ENCODE results near the gene STEAP1B. TPM values are rescaled to one million over a fixed set of nuclear protein-coding genes. Genes with fewer than 3 reads are reported as not detected.

The STEAP1B gene
- polyA plus RNA-seq, 1 of the 3 experiments (the other 2 are of a cell fraction): 14.7 TPM

DNA sequence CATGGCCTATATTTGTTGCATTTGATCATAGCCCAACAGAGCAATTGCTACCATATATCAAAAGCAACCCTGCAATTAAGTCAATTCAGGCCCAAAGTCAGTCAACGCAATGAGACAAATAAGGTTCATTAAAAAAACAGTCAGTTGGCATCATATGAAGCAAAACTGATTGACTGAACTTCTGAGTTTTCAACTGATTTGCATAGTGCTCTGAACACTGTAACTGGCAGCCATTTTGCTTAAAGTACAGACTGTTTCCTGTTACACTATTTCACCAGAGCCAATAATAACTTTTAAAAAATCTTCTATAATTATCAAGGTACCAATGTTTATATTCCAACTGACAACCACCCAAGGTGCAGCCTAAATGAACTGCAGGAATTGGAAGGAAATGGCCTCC, 74.6 kb downstream of the STEAP1B start:
- H3K4me1 ChIP-seq (ENCODE audit: control insufficient read depth in 1 of 2, insufficient read depth in 2 of 2, low read depth in 1 of 2, low read length in 1 of 2): no peaks in the 10 kb centered on the region
- no peak overlapping the region for H3K27ac ChIP-seq (ENCODE audit: low read depth in 2 of 2, low read length in 1 of 2)
- no peaks in the 10 kb centered on the region for H3K9me3 ChIP-seq
- no peak overlapping the region for H3K9ac ChIP-seq
- 83% methylated on average over 1 of the region's 1 CpG for WGBS (ENCODE audit: low lambda C conversion rate)
- DNase-seq: no peak
- H4K20me1 ChIP-seq (ENCODE audit: insufficient read depth): no peaks in the 10 kb centered on the region
- TF ChIP-seq TAF1 (IDR thresholded peaks at IDR 0.05; ENCODE audit: borderline replicate concordance, low read depth, low read length): no peak
- no peak for TF ChIP-seq GATA2 (CRISPR knock-in tag; IDR thresholded peaks at IDR 0.05)
- no peak for TF ChIP-seq CHD2 (IDR thresholded peaks at IDR 0.05; ENCODE audit: low read length, partially characterized antibody)
- no peak for TF ChIP-seq ELF1 (IDR thresholded peaks at IDR 0.05)
- TF ChIP-seq MXI1 (IDR thresholded peaks at IDR 0.05; ENCODE audit: low read depth, low read length): no peak
- no peak for TF ChIP-seq SMC3 (IDR thresholded peaks at IDR 0.05; ENCODE audit: low read depth, low read length)
- no peak for TF ChIP-seq POLR2AphosphoS5 (IDR thresholded peaks at IDR 0.05; ENCODE audit: low read depth, low read length)
- no peak for TF ChIP-seq JUND (IDR thresholded peaks at IDR 0.05)
- TF ChIP-seq TEAD4 (IDR thresholded peaks at IDR 0.05; ENCODE audit: borderline replicate concordance, insufficient read depth): no peak
- TF ChIP-seq, protein P1, sequence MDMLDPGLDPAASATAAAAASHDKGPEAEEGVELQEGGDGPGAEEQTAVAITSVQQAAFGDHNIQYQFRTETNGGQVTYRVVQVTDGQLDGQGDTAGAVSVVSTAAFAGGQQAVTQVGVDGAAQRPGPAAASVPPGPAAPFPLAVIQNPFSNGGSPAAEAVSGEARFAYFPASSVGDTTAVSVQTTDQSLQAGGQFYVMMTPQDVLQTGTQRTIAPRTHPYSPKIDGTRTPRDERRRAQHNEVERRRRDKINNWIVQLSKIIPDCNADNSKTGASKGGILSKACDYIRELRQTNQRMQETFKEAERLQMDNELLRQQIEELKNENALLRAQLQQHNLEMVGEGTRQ (IDR thresholded peaks at IDR 0.05; ENCODE audit: borderline replicate concordance, low read depth, low read length): no peak
- no peaks in the 10 kb centered on the region for H3K36me3 ChIP-seq (replicated peaks in 1 of 2; ENCODE audit: control insufficient read depth in 1 of 2, insufficient read depth in 2 of 2, low read length in 1 of 2)
- ChIA-PET POLR2A (no interaction called here), CTCF (no interaction called here)
- H2AFZ ChIP-seq (ENCODE audit: low read depth): no peak overlapping the region
- no peaks in the 10 kb centered on the region for H3K79me2 ChIP-seq (ENCODE audit: insufficient read depth)
- H3K4me2 ChIP-seq: no peak overlapping the region
- no peak overlapping the region for H3K4me3 ChIP-seq (ENCODE audit: low read depth in 2 of 2, low read length in 1 of 2)
- H3F3A ChIP-seq (replicated peaks; ENCODE audit: insufficient read depth): no peaks in the 10 kb centered on the region
- H3K27me3 ChIP-seq (ENCODE audit: insufficient read depth): no peaks in the 10 kb centered on the region
- H3K9me2 ChIP-seq: no peaks in the 10 kb centered on the region

DNA sequence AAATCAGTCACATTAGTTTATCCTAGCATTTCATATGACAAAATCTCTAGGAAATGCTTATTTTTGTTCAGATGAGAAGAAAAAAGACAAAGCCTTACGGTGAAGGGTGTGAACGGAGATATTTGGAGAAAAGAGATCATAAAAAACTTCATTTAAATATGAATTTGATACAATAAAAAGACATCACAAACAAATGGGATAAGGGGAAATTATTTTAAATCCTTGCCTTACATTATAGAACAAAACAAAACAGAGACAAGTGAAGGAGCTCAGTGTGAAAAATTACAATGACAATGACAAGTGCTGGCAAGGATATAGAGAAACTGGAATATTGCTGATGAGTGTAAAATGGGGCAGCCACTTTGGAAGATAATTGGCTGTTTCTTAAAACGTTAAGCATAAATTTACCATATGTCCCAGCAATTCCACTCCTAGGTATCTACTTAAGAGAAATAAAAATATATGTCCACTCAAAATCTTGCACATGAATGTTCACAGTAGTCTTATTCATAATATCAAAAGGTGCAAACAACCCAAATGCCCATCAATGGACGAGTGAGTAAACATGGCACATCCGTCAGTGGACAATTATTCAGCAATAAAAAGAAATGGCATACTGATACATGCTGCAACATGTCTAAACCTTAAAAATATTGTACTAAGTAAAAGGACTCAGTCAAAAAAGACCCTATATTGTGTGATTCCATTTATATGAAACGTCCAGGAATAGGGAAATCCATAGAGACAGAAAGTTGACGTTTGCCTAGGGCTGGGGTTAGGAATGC, 77.0 kb downstream of the STEAP1B start:
- no peak overlapping the region for H3K4me3 ChIP-seq (ENCODE audit: low read depth in 2 of 2, low read length in 1 of 2)
- H2AFZ ChIP-seq (ENCODE audit: low read depth): no peak overlapping the region
- no peak overlapping the region for H3K9ac ChIP-seq
- no peaks in the 10 kb centered on the region for H3K79me2 ChIP-seq (ENCODE audit: insufficient read depth)
- TF ChIP-seq GABPA (IDR thresholded peaks at IDR 0.05; ENCODE audit: low read depth) (no peak), CHD2 (IDR thresholded peaks at IDR 0.05; ENCODE audit: low read length, partially characterized antibody) (no peak), TAF1 (IDR thresholded peaks at IDR 0.05; ENCODE audit: borderline replicate concordance, low read depth, low read length) (no peak), JUND (IDR thresholded peaks at IDR 0.05) (no peak)
- no peaks in the 10 kb centered on the region for H3K27me3 ChIP-seq (ENCODE audit: insufficient read depth)
- no peaks in the 10 kb centered on the region for H3K9me3 ChIP-seq
- ChIA-PET POLR2A (no interaction called here), CTCF (interaction anchor here (5.1 kb wide), 1 partner anchor 313 kb away, joined by 19 read pairs; no protein-coding TSS in a partner anchor)
- H3F3A ChIP-seq (replicated peaks; ENCODE audit: insufficient read depth): no peaks in the 10 kb centered on the region
- no peaks in the 10 kb centered on the region for H3K9me2 ChIP-seq
- H3K4me1 ChIP-seq (ENCODE audit: control insufficient read depth in 1 of 2, insufficient read depth in 2 of 2, low read depth in 1 of 2, low read length in 1 of 2): peaks cover 0 to under 1% of the 10 kb centered on the region in 2 experiments; a peak in 2 of 4 replicates
- no peaks in the 10 kb centered on the region for H4K20me1 ChIP-seq (ENCODE audit: insufficient read depth)
- H3K27ac ChIP-seq (ENCODE audit: low read depth in 2 of 2, low read length in 1 of 2): no peak overlapping the region
- DNase-seq: no peak
- WGBS (ENCODE audit: low lambda C conversion rate): 85% methylated on average over 7 of the region's 7 CpGs
- H3K36me3 ChIP-seq (replicated peaks in 1 of 2; ENCODE audit: control insufficient read depth in 1 of 2, insufficient read depth in 2 of 2, low read length in 1 of 2): peaks cover 0 to 6% of the 10 kb centered on the region in 2 experiments
- no peak overlapping the region for H3K4me2 ChIP-seq
